Measurements from ENCODE around the gene GNPAT. TPM values are rescaled to one million over a fixed set of nuclear protein-coding genes. Genes with fewer than 3 reads are reported as not detected.

The GNPAT gene
- total RNA-seq, 3 donors from 2014 or later: 31.1 to 40.8 (median 35.8) TPM

DNA sequence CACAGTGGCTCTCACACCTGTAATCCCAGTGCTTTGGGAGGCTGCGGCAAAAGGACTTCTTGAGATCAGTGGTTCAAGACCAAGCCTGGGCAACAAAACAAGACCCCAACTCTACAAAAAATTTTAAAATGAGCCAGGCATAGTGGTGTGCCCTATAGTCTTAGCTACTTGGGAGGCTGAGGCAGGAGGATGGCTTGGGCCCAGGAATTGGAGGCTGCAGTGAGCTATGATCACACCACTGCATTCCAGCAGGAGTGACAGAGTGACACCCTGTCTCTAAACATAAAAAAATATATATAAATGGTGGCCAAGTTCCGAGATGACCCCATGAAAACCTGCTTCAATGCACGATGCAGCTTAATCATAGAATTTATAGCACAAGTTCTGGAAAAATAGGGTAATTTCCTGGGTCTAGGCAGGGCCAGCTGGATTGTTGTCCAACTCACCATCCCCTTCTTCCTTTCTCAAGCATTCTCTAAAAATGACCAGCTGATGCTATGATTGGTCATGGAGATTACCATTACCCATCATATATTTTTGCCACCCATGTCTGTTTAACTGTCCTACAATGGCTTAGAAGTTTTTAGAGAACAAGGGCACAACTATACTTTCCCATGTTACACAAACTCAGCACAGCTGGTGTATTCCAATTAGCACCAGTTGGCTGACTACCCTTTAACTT is 5.3 kb upstream of the GNPAT start:
- no peaks in the 10 kb centered on the region for H3K9me3 ChIP-seq
- intact Hi-C loops (cut with DNase I; ENCODE audit: low total_unique reads): no loop called here
- H3K4me3 ChIP-seq: no peak overlapping the region
- no peak for TF ChIP-seq POLR2AphosphoS5 (IDR thresholded peaks at IDR 0.05)
- TF ChIP-seq POLR2A (IDR thresholded peaks at IDR 0.05): no peak
- TF ChIP-seq, protein P1, sequence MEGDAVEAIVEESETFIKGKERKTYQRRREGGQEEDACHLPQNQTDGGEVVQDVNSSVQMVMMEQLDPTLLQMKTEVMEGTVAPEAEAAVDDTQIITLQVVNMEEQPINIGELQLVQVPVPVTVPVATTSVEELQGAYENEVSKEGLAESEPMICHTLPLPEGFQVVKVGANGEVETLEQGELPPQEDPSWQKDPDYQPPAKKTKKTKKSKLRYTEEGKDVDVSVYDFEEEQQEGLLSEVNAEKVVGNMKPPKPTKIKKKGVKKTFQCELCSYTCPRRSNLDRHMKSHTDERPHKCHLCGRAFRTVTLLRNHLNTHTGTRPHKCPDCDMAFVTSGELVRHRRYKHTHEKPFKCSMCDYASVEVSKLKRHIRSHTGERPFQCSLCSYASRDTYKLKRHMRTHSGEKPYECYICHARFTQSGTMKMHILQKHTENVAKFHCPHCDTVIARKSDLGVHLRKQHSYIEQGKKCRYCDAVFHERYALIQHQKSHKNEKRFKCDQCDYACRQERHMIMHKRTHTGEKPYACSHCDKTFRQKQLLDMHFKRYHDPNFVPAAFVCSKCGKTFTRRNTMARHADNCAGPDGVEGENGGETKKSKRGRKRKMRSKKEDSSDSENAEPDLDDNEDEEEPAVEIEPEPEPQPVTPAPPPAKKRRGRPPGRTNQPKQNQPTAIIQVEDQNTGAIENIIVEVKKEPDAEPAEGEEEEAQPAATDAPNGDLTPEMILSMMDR (IDR thresholded peaks at IDR 0.05): no peak
- H3K36me3 ChIP-seq: no peaks in the 10 kb centered on the region
- H3K4me1 ChIP-seq: no peaks in the 10 kb centered on the region
- H3K27ac ChIP-seq: no peak overlapping the region
- H3K27me3 ChIP-seq: no peaks in the 10 kb centered on the region
- DNase-seq (ENCODE audit: low spot score in 2 of 2): no peak

- Histone ChIP-seq H3K4me1 (no peaks in the 10 kb centered on the region), H3K27me3 (no peaks in the 10 kb centered on the region), H3K4me3 (no peak overlapping the region), H3K36me3 (no peaks in the 10 kb centered on the region), H3K27ac (no peak overlapping the region), H3K9me3 (no peaks in the 10 kb centered on the region)
- no peak for TF ChIP-seq POLR2AphosphoS5 (IDR thresholded peaks at IDR 0.05)
- TF ChIP-seq, protein P1 (IDR thresholded peaks at IDR 0.05): no peak
- no peak for TF ChIP-seq POLR2A (IDR thresholded peaks at IDR 0.05)
- intact Hi-C loops (cut with DNase I; ENCODE audit: low total_unique reads): no loop called here
- no peak for DNase-seq (ENCODE audit: low spot score in 2 of 2)
Measured at GRCh38 chr1:231236208-231236591, 4.8 kb upstream of the GNPAT start.

DNA sequence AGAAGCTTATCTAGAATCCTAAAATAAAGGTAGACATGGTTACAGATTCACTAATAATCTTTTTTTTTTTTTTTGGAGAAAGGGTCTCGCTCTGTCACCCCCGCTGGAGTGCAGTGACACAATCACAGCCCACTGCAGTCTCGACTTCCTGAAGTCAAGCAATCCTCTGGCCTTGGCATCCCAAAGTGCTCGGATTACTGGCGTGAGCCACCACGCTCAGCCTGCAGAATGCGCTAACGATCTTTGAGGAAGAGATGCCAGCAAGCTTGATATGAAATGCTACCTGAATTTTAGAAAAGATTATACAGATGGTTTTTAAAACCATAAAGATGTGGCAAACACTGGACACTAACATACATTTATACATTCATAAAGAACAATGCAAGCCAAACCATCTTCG is 4.1 kb upstream of the GNPAT start:
- DNase-seq (ENCODE audit: low spot score in 2 of 2): no peak
- H3K36me3 ChIP-seq: no peaks in the 10 kb centered on the region
- H3K4me1 ChIP-seq: no peaks in the 10 kb centered on the region
- H3K9me3 ChIP-seq: no peaks in the 10 kb centered on the region
- intact Hi-C loops (cut with DNase I; ENCODE audit: low total_unique reads): no loop called here
- H3K27me3 ChIP-seq: no peaks in the 10 kb centered on the region
- no peak overlapping the region for H3K4me3 ChIP-seq
- TF ChIP-seq POLR2AphosphoS5 (IDR thresholded peaks at IDR 0.05): no peak
- TF ChIP-seq, protein P1 (IDR thresholded peaks at IDR 0.05): no peak
- no peak overlapping the region for H3K27ac ChIP-seq

DNA sequence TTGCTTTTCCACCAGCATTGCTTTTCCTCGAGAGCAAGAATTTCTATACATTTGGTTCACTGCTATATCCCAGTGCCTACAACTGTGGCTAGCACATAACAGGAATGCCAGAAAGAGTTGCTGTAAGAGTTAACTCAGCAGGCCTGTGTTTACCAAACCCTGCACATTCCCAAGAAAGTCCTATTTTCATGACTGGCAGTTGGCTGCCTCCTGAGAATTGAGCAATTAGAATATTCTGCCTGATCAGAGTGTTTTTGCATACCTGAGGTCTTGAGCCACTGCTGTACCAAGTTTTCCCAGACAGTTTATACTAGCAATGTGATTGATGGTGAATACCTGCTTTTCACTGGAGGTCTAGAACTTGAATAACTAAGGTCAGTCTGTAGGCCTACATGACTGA is 2.7 kb upstream of the GNPAT start:
- no peak for DNase-seq (ENCODE audit: low spot score in 2 of 2)
- intact Hi-C loops (cut with DNase I; ENCODE audit: low total_unique reads): no loop called here
- no peaks in the 10 kb centered on the region for H3K9me3 ChIP-seq
- no peaks in the 10 kb centered on the region for H3K36me3 ChIP-seq
- H3K4me1 ChIP-seq: no peaks in the 10 kb centered on the region
- H3K27me3 ChIP-seq: no peaks in the 10 kb centered on the region
- no peak overlapping the region for H3K27ac ChIP-seq
- no peak overlapping the region for H3K4me3 ChIP-seq
- no peak for TF ChIP-seq POLR2A (IDR thresholded peaks at IDR 0.05)
- TF ChIP-seq, protein P1 (IDR thresholded peaks at IDR 0.05): no peak
- no peak for TF ChIP-seq POLR2AphosphoS5 (IDR thresholded peaks at IDR 0.05)

DNA sequence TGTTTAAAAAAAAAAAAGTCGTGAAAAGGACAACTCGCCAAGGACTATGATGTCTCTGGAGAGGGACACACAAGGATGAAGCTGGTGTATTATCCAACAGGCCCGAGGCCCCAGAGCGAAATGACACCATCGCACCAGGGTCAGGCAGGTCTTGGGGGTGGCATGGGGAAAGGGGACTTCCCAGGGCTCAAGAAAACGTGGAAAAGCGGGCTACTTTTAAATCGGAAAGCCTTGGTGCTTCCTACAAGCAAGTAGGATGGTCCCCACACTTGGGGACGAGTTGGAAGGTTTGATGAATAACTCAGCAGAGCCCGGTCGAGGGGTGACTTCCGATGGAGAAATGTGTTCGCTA is 505 bp upstream of the GNPAT start:
- H3K4me3 ChIP-seq: peak overlapping the region; percentile 80 to 86 (median 83)
- H3K27ac ChIP-seq: peak overlapping the region; percentile 78 to 87
- no peaks in the 10 kb centered on the region for H3K4me1 ChIP-seq
- no peak for DNase-seq (ENCODE audit: low spot score in 2 of 2)
- intact Hi-C loops (cut with DNase I; ENCODE audit: low total_unique reads): no loop called here
- H3K27me3 ChIP-seq: no peaks in the 10 kb centered on the region
- TF ChIP-seq, protein P1 (IDR thresholded peaks at IDR 0.05): no peak
- TF ChIP-seq POLR2A (IDR thresholded peaks at IDR 0.05) (no peak), POLR2AphosphoS5 (IDR thresholded peaks at IDR 0.05) (no peak)
- H3K9me3 ChIP-seq: no peaks in the 10 kb centered on the region
- H3K36me3 ChIP-seq: no peaks in the 10 kb centered on the region

Data from breast epithelium (tissue), 4 donors.